NK-92 (cell line): ENCODE data around the gene TCERG1L.
"Not testable (repeated sequence)": the region's sequence is repeated elsewhere in the genome, so short reads cannot be mapped to it uniquely, and the experiment has no call there.

Experiments used
- DNase-seq: peaks from one replicate; lab custom pipeline; 2025; ENCODE audit not compliant: unreplicated experiment; lab: John Stamatoyannopoulos, UW

Gene TCERG1L

GRCh38 chr10:131168238-131168875, 143.2 kb downstream of the TCERG1L start:
- DNase-seq, result no peak

GRCh38 chr10:131167036-131167860, 144.3 kb downstream of the TCERG1L start:
- no peak for DNase-seq

- DNase-seq, result no peak
Observed at GRCh38 chr10:131166486-131166885, 145.0 kb downstream of the TCERG1L start.

- no peak for DNase-seq
Observed at GRCh38 chr10:131165092-131165491, 146.4 kb downstream of the TCERG1L start.

- DNase-seq, result no peak
Observed at GRCh38 chr10:131162866-131163843, 148.4 kb downstream of the TCERG1L start.

GRCh38 chr10:131162211-131162610, 149.3 kb downstream of the TCERG1L start:
- DNase-seq, result no peak

- no peak for DNase-seq
Observed at GRCh38 chr10:131161087-131161486, 150.4 kb downstream of the TCERG1L start.

- no peak for DNase-seq
Observed at GRCh38 chr10:131160219-131160875, 151.2 kb downstream of the TCERG1L start.

GRCh38 chr10:131159771-131160170, 151.8 kb downstream of the TCERG1L start:
- DNase-seq, result no peak

- no peak for DNase-seq
Observed at GRCh38 chr10:131158695-131159094, 152.8 kb downstream of the TCERG1L start.

GRCh38 chr10:131157899-131158298, 153.6 kb downstream of the TCERG1L start:
- DNase-seq, result no peak

GRCh38 chr10:131155876-131156230, 155.7 kb downstream of the TCERG1L start:
- DNase-seq, result no peak

GRCh38 chr10:131155218-131155875, 156.2 kb downstream of the TCERG1L start:
- no peak for DNase-seq

- DNase-seq, result no peak
Observed at GRCh38 chr10:131154306-131155025, 157.1 kb downstream of the TCERG1L start.

- not testable (repeated sequence) for DNase-seq
Observed at GRCh38 chr10:131152456-131152855, 159.1 kb downstream of the TCERG1L start.

GRCh38 chr10:131150126-131150525, 161.4 kb downstream of the TCERG1L start:
- no peak for DNase-seq

- DNase-seq, result no peak
Observed at GRCh38 chr10:131149586-131149985, 161.9 kb downstream of the TCERG1L start.

- DNase-seq, result no peak
Observed at GRCh38 chr10:131149111-131149510, 162.4 kb downstream of the TCERG1L start.

GRCh38 chr10:131148270-131148669, 163.3 kb downstream of the TCERG1L start:
- no peak for DNase-seq
